CD4-positive, alpha-beta T cell treated with Interleukin-4 for 1 hour (primary cell): ENCODE data around the gene SYNE1.
A peak's percentile ranks its signal among the peaks of the same experiment; 100 is the strongest.
"Not testable (repeated sequence)": the region's sequence is repeated elsewhere in the genome, so short reads cannot be mapped to it uniquely, and the experiment has no call there.

Experiments
- DNase-seq, 2 donors: peaks; one replicate each; pipeline ENCODE4 v3.0.0-alpha.2; 2020 to 2022

SYNE1 gene

DNA sequence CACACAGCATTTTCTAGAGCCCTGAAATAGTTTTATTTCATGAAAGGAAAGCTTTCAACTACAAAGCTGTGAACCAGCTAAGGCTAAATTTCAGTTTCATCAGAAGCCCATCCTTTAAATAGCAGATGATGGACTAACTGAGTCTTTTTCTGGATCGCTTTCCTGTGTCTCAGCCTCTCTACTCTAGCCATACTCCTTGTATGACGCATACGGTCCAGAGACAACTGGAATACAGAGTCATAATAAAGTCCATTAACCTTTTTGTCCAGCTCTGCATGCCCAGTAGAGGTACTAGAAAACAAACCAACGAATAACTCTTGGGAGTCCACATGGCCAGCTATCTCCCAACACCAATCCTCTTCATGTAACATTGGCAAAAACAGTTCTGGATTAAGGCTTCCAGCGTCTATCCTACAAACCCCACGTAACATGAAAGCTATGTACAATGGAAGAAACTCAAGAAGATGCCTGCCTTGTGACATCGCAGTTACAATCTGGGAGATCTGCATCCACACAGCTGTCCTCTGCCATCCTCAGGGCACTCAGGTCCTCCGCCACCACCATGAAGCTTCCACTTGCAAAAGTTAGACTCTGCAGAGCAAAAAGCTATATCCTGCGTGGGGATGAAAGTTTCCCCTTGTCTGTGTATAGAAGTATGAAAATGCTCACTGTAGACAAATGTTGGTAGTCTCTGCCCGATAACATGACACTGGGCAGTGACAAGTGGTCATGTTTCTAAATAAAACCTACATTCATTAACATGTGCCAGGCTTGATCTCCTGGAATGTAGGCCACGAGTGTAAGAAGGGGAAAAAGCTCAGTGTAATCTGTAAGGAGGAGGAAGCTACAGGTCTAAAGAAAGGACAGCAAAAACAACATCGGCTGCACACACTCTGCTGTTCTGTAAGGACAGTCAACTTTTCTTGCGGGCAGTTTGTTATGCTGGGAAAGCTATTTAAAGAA, 469.2 kb downstream of the SYNE1 start:
- no peak for DNase-seq

DNA sequence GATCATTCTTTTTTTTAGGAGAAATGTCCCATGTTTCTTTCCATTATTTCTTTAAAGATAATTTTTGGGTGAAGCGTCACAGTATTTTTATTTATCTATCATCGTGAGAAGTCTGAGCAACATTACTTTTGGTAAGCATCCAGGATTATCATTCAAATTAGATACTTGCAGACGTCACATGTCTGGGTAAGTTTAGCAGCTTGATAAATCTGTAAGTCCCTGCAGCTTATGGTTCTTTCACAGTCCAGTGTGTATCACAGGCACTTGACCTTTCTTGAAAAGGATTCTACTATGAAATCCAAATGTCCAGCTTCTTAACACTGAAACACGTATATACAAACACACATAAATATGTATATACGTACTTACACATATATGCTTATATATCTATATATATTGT, 470.3 kb downstream of the SYNE1 start:
- no peak for DNase-seq

GRCh38 chr6:152166497-152166896, 470.7 kb downstream of the SYNE1 start:
- DNase-seq = no peak

DNA sequence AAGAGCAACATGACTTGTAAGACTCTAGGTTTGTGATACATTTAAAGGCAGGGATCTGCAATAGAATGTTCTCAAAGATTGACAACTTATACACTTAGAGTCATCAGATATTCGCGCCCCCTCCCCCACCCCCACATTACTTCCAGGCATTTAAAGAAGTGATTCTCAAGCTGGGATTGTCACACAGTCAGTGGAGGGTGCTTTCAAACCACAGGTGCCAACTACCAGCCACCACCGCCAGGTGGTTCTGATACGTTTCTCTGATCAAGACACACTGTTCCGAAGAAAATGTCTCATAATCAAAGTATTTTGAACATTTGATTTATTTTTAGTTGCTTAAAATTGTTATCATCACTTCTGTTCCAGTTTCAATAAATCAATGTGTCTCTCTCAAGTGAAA, 472.2 kb downstream of the SYNE1 start:
- no peak for DNase-seq

- no peak for DNase-seq
Measured at GRCh38 chr6:152161501-152161900, 475.7 kb downstream of the SYNE1 start.

GRCh38 chr6:152160346-152160745, 476.8 kb downstream of the SYNE1 start:
- DNase-seq = peak in 1 of 2 donors; percentile 22

DNA sequence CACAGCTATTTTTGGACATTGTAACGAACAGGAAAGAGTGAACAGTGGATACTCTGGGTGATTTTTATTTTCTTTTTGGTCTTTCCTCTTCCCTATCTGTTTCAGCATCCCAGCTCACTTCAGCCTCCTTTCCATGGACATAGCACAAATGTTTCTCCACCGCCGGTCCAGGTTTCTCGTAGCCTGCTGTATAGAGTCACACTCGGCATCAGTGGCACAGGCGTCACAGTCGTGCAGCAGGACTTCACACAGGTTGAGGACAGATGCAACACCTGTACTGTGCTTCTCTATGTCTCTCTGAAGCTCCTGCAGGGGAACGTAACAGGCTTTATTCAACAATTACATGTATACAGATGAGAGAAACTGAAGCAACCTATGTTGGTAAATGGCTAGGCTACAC, 481.4 kb downstream of the SYNE1 start:
- DNase-seq = no peak

- no peak for DNase-seq
Measured at GRCh38 chr6:152154559-152155356, 482.4 kb downstream of the SYNE1 start.

DNA sequence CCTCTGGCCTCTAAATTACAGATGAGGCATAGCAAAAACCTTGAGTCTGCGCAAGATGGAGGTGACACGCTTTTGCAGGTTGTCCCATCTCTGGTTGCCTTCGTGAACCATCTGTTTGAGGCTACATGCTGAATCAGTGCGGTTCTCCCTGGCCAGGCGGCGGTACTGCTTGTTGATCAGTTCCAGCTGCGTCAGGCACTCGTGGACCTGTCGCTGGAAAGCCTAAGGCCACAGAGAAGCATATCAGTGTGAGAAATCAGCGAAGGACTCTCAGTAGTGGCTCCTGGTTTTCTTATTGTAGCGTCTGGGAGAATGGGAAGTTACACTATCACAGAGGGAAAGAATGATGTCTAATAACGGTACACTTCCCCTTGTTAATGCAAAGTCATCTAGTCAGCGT, 485.2 kb downstream of the SYNE1 start:
- DNase-seq = no peak

- no peak for DNase-seq
Measured at GRCh38 chr6:152150196-152150595, 487.0 kb downstream of the SYNE1 start.

DNA sequence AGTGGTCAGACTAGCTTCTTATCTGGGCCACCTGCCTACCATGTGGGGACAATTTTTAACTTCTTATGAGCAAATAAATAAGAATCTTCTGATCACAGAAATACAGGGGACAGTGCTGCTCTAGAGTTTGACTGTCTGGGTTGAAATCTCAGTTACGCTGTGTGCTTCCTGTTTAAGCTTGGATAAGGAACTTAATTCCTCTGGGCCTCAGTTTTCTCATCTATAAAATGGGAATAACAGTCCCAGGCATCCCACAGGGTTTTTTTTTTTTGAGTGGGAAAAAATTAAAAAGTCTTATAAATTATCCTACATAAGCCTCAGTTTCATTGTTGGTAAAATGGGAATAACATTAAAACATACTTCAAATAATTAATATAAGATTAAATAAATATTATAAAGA, 488.8 kb downstream of the SYNE1 start:
- no peak for DNase-seq

GRCh38 chr6:152147269-152147668, 489.9 kb downstream of the SYNE1 start:
- no peak for DNase-seq

GRCh38 chr6:152146385-152146784, 490.8 kb downstream of the SYNE1 start:
- no peak for DNase-seq

GRCh38 chr6:152143359-152143758, 493.8 kb downstream of the SYNE1 start:
- no peak for DNase-seq

DNA sequence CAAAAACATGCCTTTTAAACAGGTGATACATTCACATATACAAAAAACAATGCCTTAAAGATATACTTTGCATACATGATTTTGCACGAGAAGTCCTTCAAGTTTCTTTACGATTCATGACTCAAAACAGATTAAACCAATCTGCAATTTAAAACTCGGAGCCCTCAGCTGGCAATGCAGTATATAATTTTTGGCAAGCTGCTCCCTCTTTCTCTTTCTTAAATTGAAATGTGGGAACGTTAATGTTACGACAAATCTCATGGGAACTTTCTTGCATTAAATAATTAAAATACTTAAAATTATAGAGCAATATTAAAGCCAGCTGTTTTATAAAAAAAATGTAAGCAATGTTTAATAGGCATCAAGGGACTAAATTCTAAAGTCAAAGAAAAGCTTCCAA, 495.1 kb downstream of the SYNE1 start:
- no peak for DNase-seq

GRCh38 chr6:152138344-152138743, 498.8 kb downstream of the SYNE1 start:
- not testable (repeated sequence) for DNase-seq

GRCh38 chr6:152136449-152136825, 500.7 kb downstream of the SYNE1 start:
- no peak for DNase-seq

DNA sequence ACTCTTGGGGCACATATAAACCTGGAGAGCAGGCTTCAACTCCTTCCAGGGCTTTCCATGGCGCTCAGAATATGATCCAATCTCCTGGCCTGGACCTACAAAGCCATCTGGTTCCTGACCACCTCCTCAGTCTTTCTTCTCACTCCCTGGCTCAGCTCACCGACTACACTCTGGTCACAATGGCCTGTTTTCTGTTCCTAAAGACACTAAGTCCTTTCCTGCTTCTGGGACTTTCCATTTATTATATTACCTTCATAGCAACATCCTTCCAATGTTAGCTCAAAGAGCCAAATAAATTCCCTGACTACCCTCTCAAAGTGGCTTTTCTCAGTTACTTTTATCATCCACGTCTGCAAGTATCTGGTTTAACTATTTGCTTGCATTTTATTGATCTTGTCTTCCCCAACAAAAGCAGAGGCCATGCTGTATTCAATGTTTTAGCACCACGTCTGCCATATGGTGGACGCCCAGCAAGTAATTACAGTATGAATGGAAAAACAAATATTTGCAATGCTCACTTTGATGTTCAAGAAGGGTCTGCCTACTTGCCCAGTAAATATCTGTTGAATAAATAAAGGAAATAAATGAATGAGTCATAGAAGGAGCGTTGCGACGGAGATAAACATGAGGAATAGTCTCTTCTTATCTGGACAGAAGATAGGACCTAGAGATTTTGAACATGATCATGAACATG, 501.3 kb downstream of the SYNE1 start:
- DNase-seq = no peak

DNA sequence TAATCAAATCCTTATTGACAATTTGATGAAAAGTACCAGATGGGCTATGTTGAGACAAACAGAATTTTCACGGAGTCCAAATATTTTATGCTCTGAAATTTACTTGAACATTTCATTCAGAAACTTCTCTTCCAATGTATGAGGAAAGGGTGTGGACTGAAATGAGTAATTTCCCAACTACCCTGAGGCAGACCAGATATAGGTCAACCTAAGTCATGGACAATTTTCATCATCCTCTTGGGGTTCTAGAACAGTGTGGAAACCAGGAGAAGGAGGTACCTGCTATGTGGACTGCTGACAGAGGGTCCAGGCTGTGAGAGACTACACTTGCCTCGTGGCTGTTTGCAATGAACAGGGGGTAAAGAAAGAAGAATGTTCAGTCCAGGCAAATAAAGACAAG, 506.7 kb downstream of the SYNE1 start:
- DNase-seq = no peak

- DNase-seq = no peak
Measured at GRCh38 chr6:152129691-152130151, 507.4 kb downstream of the SYNE1 start.

DNA sequence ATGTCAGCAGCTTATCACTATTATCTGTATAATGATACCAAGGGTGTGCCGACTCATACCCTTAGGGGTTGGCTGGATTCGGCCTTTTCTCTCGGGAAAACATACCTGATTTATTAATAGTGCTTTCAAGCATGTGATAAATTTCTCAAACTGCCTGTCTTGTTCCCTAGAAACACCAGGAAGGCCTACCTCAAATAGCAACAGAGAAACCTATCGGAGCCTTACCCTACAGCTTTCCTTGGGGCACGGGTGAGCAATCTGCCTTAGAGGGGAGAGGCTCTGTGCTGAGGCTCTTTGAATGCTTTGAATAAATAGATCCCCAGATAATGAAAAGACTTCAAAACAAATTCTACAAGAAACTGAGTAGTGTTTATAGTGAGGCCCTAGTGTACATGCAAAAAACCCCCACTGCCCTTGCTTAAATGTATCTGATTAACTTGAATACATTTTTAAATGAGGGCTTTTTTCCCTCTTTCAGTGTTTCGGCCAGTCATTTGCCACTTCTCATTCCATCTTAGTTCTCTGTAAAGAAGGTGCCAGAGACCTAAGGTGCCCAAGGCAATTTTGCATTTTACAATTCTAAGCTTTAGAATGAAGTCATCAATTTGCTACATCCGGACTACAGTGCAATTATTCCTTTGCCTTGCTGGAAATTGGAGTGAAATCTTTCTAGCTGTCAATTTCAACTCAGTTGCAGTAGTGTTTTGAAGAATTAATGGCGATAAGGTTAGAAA, 509.6 kb downstream of the SYNE1 start:
- DNase-seq = no peak

DNA sequence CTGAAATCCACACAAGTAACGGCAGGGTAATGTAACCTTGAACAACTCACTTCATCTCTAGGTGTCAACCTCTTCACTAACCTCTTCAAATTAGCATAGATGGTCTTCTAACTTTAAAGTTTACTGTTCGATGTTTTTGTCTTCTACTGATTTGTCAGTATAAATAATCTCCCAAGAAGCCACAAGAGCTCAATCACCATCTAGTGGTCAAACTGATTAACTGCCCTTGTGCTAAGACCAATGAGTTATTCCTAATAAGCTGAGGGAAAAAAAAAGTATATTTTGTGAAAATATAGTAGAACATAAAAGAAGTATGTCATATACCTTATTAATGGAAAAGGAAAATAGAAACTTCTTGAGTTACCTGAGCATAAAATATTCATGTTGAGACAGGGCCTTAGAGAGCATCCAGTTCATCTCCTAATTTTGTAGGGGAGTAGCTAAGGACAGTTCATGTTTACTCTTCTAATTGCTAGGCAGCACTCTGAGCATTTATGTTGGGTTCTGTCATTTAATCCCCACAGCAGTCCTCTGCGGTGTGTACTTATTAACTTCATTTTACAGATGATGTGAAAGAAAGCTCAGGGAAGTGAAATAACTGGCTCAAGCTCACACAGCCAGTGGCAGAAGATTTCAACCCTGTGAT, 512.6 kb downstream of the SYNE1 start:
- DNase-seq = peak in 1 of 2 donors; percentile 42
